GM19468 (cell line): Measurements from ENCODE around the gene COX14.
A peak's percentile ranks its signal among the peaks of the same experiment; 100 is the strongest.
"Not testable (repeated sequence)": the region's sequence is repeated elsewhere in the genome, so short reads cannot be mapped to it uniquely, and the experiment has no call there.

Experiments
- ATAC-seq: cut with Tn5 transposase; IDR thresholded peaks from one replicate; pipeline ENCODE4 v1.9.1; 2021; ENCODE audit warnings: mild to moderate bottlenecking, moderate library complexity, moderate number of reproducible peaks; ENCODE audit not compliant: unreplicated experiment; ENCODE audit errors: extremely low read depth

COX14 gene

DNA sequence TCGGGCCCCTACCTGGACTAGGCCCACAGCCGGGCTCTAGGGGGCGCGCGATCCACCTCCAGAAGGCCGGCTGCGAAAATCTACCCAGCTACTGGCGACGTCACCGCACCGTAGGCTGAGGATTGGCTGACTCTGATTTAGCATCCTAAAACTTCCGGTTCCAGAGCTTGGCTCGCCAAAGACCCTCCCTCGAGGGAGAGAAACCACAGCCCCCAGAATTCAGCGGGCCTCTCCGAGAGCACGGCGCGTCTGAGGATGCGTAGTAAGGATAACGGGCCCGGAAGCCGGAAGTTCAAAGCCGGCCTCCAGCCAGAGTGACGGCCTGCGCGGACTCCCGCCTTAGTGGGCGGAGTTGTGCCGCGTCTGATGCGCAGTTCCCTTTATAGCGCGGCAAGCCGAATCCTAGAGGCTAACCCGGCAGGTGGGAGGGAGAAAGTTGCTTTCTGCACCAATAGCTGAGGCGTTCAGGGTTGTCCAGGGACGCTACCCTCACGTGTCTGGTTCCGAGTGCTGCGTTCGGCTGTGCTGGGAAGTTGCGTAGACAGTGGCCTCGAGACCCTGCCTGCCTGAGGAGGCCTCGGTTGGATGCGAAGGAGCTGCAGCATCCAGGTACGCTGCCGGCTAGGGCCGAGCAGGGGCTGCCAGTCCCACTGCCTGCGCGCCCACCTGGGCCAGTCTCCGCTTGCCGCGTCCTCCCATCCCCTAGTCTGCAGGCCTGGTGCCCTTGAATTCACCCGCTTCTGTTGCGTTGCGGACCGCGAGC lies at the start of gene COX14:
Gene COX14, plus strand, starts transcription at position 544 of the 763 bp plus-strand sequence. CDS start 7,808 bp downstream, outside the sequence.
- peak; percentile 83 for ATAC-seq

GRCh38 chr12:50062728-50063460 lies 49.1 kb upstream of the COX14 start:
- ATAC-seq: no peak

- ATAC-seq: no peak
Observed at GRCh38 chr12:50065726-50066310, 46.2 kb upstream of the COX14 start.

DNA sequence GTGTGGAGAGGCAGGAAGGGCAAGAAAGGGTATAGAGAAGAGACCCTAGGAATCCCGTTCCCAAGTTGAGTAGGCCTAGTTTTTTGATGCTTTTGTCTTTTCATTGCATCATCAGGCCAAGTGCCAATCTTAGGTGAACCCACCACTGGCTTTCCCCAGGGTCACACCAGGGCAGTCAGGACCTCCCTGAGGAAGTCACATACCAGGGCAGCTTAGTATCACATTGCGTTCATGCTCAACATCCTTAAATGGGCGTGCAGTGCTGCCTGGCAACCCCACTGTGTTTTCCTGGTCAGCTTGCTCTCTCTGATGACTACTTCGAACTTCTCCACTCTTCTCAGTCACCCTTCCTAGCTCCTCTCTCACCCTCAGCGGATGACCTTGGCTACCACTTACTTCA lies 45.6 kb upstream of the COX14 start:
- no peak for ATAC-seq

DNA sequence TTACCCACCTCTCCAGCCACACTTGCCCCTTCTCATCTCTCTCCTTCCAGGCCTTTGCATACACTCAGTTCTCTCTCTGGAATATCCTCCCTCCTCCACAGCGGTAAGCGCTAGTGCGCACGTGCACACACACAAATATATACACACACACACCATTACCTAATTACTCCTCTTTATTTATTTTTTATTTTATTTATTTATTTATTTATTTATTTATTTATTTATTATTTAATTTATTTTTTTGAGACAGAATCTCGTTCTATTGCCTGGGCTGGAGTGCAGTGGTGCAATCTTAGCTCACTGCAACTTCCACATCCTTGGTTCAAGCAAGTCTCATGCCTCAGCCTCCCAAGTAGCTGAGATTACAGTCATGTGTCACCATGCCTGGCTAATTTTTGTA lies 43.0 kb upstream of the COX14 start:
- no peak for ATAC-seq

GRCh38 chr12:50069539-50069938 lies 42.5 kb upstream of the COX14 start:
- no peak for ATAC-seq

GRCh38 chr12:50070314-50071060 lies 41.5 kb upstream of the COX14 start:
- ATAC-seq: no peak

- no peak for ATAC-seq
Observed at GRCh38 chr12:50072198-50072907, 39.7 kb upstream of the COX14 start.

- ATAC-seq: no peak
Observed at GRCh38 chr12:50073206-50073605, 38.8 kb upstream of the COX14 start.

DNA sequence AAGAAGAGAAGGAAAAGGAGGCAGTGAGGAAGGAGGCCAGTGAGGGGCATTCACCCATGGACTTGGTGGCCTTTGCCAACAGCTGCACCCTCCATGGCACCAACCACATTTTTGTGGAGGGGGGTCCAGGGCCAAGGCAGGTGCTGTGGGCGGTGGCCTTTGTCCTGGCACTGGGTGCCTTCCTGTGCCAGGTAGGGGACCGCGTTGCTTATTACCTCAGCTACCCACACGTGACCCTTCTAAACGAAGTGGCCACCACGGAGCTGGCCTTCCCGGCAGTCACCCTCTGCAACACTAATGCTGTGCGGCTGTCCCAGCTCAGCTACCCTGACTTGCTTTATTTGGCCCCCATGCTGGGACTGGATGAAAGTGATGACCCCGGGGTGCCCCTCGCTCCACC lies 38.3 kb upstream of the COX14 start:
- ATAC-seq: no peak

DNA sequence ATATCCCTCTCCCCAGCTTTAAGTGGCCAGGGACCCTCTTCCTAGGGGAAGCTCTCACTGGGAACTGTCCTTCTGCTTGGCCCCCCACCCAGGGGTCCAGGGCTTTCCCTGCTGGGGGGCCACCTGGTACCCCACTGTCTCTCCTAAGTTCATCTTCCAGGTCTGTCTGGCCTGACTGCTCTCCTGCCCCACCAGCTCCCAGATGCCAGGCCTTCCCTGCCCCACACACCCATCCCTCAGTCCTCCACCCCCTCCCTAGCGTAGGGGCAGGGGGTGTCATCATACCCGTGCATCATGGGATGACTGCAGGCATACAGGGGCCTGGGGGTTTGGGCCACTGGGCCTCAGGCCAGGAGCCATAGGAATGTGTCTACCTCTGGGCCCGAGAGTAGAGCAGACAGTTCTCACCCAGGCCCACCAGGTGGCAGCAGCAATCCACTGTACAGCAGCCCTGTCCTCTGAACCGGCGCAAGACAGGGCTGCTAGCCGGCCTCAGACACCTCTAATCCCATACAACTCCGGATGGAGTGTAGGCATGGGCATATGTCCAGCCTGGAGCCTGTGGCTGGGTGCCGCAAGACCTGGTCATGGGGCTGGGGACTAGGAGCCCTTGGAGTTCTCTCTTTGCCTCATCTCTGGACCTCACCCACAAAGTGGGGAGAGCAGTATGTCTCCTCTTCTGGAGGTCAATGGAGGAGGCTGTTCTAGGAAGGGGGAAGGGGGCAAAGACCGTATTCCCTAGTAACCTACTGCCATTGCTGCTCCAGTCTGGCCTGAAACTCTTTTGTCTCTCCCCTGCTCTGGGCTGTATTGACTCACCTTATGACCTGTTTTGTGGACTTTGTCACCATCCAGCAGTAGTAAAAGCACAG lies 36.9 kb upstream of the COX14 start:
- ATAC-seq: no peak

DNA sequence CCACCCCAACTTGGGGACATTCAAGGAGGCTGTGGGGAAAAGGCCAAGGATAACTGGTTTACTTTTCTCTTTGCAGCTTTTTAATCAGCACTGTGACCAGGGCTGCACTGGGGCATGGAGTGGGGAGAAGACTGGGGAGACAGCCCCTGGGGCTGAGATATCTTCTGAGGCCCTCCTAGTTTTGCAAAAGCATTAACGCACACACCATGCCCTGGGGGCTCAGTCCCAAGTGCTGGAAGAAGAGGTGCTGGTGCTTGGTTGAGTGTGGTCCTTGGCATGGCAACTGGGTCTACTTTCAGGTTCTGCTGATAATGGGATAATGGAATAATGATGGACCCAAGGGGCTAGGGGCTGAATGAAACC lies 36.2 kb upstream of the COX14 start:
- ATAC-seq: no peak

GRCh38 chr12:50077099-50077498 lies 34.9 kb upstream of the COX14 start:
- ATAC-seq: no peak

DNA sequence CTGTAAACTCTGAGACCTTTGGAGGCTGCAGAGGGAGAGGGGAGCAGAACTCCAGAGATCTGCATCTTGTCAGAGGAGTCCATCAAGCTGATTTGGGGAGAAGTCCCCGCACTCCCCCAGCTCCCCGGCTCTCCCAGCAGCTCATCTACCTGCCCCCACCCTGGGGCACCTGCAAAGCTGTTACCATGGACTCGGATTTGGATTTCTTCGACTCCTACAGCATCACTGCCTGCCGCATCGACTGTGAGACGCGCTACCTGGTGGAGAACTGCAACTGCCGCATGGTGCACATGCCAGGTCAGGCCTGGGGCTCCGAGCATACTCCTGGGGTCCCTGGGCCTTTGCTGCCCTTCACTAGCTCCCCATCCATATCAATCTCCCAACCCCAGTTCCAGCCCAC lies 33.8 kb upstream of the COX14 start:
- ATAC-seq: no peak

GRCh38 chr12:50079771-50080170 lies 32.3 kb upstream of the COX14 start:
- ATAC-seq: no peak

DNA sequence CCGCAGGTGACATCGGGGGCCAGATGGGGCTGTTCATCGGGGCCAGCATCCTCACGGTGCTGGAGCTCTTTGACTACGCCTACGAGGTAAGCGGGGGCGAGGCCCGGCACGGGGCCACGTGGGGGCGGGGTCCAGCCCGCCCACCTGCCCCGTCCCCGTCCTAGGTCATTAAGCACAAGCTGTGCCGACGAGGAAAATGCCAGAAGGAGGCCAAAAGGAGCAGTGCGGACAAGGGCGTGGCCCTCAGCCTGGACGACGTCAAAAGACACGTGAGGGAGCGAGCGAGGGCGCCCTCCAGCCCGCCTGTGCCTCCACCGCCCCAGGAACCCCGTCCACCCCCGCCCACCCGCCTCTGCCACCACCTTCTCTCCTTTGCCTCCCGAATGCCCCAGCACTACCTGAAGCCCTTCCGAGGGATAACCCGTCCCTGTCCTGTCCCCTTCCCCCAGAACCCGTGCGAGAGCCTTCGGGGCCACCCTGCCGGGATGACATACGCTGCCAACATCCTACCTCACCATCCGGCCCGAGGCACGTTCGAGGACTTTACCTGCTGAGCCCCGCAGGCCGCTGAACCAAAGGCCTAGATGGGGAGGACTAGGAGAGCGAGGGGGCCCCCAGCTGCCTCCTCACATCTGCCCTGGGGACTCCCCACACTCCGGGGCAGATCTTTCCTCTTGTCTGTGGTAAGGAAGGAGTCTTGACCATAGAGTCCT lies 30.8 kb upstream of the COX14 start:
- no peak for ATAC-seq

DNA sequence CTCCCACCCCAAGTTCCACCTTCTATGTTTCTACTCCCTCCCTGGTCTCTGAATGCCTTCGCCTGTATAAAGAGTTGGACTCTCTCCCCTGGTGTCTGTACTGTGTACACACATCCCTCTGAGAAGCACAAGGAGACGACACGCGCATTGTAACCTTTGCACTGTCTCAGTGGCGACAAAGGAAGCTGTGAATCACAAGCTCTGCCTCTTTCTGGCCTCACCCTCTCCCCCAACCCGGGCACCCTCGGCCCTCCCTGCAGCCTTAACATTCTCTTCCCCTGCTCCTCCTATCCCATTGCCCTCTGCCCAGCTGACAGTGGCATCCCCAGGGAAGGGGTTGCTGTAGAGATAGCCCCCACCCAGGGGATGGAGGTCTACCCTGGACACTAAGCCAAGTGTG lies 29.4 kb upstream of the COX14 start:
- ATAC-seq: no peak

DNA sequence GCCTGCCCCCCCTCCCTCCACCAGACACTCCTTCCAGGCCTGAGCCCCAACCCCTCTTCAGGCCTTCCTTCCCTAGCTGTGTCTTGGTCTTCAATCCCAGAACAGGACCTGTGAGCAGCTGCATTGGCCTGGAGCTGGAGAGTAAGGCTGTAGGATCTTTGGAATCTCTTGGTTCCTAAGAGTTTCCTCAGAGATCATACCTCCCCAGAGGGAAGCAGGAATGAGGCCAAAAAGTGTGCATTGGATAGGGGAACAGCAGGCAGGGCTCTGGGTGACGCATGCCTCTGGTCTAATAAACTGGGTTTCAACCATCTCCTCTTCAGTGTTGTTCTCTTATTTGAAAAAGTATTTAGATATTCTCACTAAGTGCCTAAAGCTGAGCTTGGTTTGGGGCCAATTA lies 28.7 kb upstream of the COX14 start:
- ATAC-seq: no peak

DNA sequence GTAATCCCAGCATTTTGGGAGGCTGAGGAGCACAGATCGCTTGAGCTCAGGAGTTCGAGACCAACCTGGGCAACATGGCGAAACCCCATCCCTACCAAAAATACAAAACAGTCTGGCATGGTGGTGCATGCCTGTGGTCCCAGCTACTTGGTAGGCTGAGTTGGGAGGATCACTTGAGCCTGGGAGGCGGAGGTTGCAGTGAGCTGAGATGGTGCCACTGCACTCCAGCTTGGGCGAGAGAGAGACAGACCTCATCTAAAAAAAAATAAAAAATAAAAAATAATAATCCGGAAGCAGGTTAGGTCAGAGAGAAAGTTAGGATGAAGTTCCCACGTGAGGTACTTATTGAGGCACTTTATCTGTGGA lies 27.6 kb upstream of the COX14 start:
- ATAC-seq: not testable (repeated sequence)
